GM19397 (cell line): Measurements from ENCODE around the gene TUBAL3.
A peak's percentile ranks its signal among the peaks of the same experiment; 100 is the strongest.
"Not testable (repeated sequence)": the region's sequence is repeated elsewhere in the genome, so short reads cannot be mapped to it uniquely, and the experiment has no call there.

ENCODE experiments used
- ATAC-seq: cut with Tn5 transposase; IDR thresholded peaks from one replicate; pipeline ENCODE4 v1.9.1; 2021; ENCODE audit warnings: mild to moderate bottlenecking, moderate library complexity; ENCODE audit not compliant: unreplicated experiment

TUBAL3 gene

GRCh38 chr10:5424751-5425150, 20.1 kb upstream of the TUBAL3 start:
- ATAC-seq: no peak

- no peak for ATAC-seq
Measured at GRCh38 chr10:5423771-5424170, 19.1 kb upstream of the TUBAL3 start.

GRCh38 chr10:5419466-5420094, 15.0 kb upstream of the TUBAL3 start:
- ATAC-seq: no peak

- ATAC-seq: no peak
Measured at GRCh38 chr10:5418584-5418983, 14.0 kb upstream of the TUBAL3 start.

- no peak for ATAC-seq
Measured at GRCh38 chr10:5416981-5417380, 12.4 kb upstream of the TUBAL3 start.

GRCh38 chr10:5413012-5413938, 8.6 kb upstream of the TUBAL3 start:
- ATAC-seq: no peak

GRCh38 chr10:5412277-5412941, 7.8 kb upstream of the TUBAL3 start, which contains the start of gene NET1:
NET1 (plus strand) TSS chr10:5412557; CDS start chr10:5412693, 136 bp downstream.
- ATAC-seq: peak; percentile 99

GRCh38 chr10:5411941-5412276, 7.3 kb upstream of the TUBAL3 start:
- ATAC-seq: no peak

- not testable (repeated sequence) for ATAC-seq
Measured at GRCh38 chr10:5410787-5411186, 6.2 kb upstream of the TUBAL3 start.

- ATAC-seq: no peak
Measured at GRCh38 chr10:5406918-5407317, 2.3 kb upstream of the TUBAL3 start.

GRCh38 chr10:5402798-5403197, 1.8 kb downstream of the TUBAL3 start:
- ATAC-seq: no peak

GRCh38 chr10:5400468-5401240, 4.0 kb downstream of the TUBAL3 start:
- no peak for ATAC-seq

- ATAC-seq: no peak
Measured at GRCh38 chr10:5399332-5399731, 5.3 kb downstream of the TUBAL3 start.

- ATAC-seq: no peak
Measured at GRCh38 chr10:5396556-5397300, 7.9 kb downstream of the TUBAL3 start.

- no peak for ATAC-seq
Measured at GRCh38 chr10:5395168-5395567, 9.5 kb downstream of the TUBAL3 start.

- no peak for ATAC-seq
Measured at GRCh38 chr10:5393529-5393928, 11.1 kb downstream of the TUBAL3 start.

- no peak for ATAC-seq
Measured at GRCh38 chr10:5391790-5392189, 12.8 kb downstream of the TUBAL3 start.

- ATAC-seq: no peak
Measured at GRCh38 chr10:5390607-5391205, 13.9 kb downstream of the TUBAL3 start.

- ATAC-seq: no peak
Measured at GRCh38 chr10:5387169-5387568, 17.5 kb downstream of the TUBAL3 start.

- no peak for ATAC-seq
Measured at GRCh38 chr10:5385224-5385623, 19.4 kb downstream of the TUBAL3 start.
